GM06990 (cell line): ENCODE data around the gene RBMS1.

Experiments used
- DNase-seq: peaks from one replicate; pipeline ENCODE4 v3.0.0-alpha.2; 2011; ENCODE audit not compliant: insufficient read length; ENCODE audit errors: extremely low read depth
- H3K27me3 ChIP-seq: replicated peaks from 2 replicates; pipeline ENCODE4 v1.6.0; 2011; ENCODE audit warnings: low read length; ENCODE audit not compliant: control insufficient read depth, insufficient read depth
- H3K36me3 ChIP-seq: 2 replicates; pipeline ENCODE4 v1.5.1; 2011; ENCODE audit warnings: low read length; ENCODE audit not compliant: control insufficient read depth, insufficient read depth
- H3K4me3 ChIP-seq: replicated peaks from 2 replicates; pipeline ENCODE4 v1.5.1; 2011; ENCODE audit warnings: low read depth, mild to moderate bottlenecking, control low read depth, low read length
- CTCF ChIP-seq: IDR thresholded peaks from 2 replicates; pipeline ENCODE4 v1.5.1; 2011; ENCODE audit warnings: low read length, control low read depth, mild to moderate bottlenecking, inconsistent platforms; ENCODE audit not compliant: insufficient read depth, poor library complexity, severe bottlenecking

Gene RBMS1

GRCh38 chr2:160402997-160403979 is 90.3 kb downstream of the RBMS1 start:
- no peak overlapping the region for H3K4me3 ChIP-seq
- H3K27me3 ChIP-seq: no peaks in the 10 kb centered on the region; the same call in 1 of the 2 replicates
- H3K36me3 ChIP-seq: no peaks in the 10 kb centered on the region
- no peak for DNase-seq
- TF ChIP-seq CTCF: no peak

DNA sequence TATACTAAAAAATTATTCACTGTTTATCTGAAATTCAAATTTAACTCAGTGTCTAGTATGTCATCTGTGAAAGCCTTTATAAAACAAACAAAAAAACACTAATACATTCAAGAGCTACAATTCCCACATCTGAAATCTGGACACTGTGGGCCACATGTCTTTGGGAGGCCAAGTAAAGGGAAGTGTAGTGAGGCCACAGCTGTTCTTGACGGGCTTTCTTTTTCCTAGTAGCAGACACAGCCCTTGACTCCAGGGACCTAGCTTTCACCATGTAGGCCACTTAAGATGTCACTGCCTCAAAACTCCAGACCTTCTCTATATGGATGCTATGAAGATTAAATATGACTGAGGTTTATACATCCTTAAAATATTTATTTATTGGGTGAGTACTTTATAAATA is 91.1 kb downstream of the RBMS1 start:
- no peak for DNase-seq
- Histone ChIP-seq H3K4me3 (no peak overlapping the region), H3K27me3 (no peaks in the 10 kb centered on the region; the same call in 1 of the 2 replicates), H3K36me3 (no peaks in the 10 kb centered on the region)
- TF ChIP-seq CTCF: no peak

DNA sequence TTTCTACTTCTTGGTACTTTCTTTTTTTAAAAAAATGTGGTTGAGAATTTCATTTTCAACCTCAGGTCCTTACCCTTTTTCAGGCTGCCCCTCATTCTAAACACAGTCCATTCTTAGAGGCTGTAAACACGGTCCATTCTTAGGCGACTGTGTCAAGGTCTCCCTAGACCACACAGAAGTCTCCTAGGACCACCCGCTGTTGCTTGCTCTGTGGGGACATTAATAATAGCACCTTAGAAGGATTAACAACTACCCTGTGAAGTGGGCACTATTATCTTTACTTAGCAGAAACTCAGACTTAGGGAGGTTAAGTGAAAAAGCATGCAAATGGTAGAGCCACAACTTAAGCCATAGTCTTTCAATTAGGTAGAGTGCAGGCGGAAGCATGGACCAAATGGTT is 91.7 kb downstream of the RBMS1 start:
- no peak overlapping the region for H3K4me3 ChIP-seq
- TF ChIP-seq CTCF: no peak
- H3K36me3 ChIP-seq: no peaks in the 10 kb centered on the region
- DNase-seq: no peak
- no peaks in the 10 kb centered on the region; the same call in 1 of the 2 replicates for H3K27me3 ChIP-seq

- TF ChIP-seq CTCF: no peak
- Histone ChIP-seq H3K36me3 (no peaks in the 10 kb centered on the region), H3K27me3 (no peaks in the 10 kb centered on the region), H3K4me3 (no peak overlapping the region)
- no peak for DNase-seq
Measured at GRCh38 chr2:160399880-160400279, 93.7 kb downstream of the RBMS1 start.

GRCh38 chr2:160397530-160397865 is 96.1 kb downstream of the RBMS1 start:
- no peak for DNase-seq
- no peak for TF ChIP-seq CTCF
- Histone ChIP-seq H3K4me3 (no peak overlapping the region), H3K36me3 (no peaks in the 10 kb centered on the region), H3K27me3 (no peaks in the 10 kb centered on the region)
